ENCODE data around the gene UNC5A. TPM values are rescaled to one million over a fixed set of nuclear protein-coding genes. Genes with fewer than 3 reads are reported as not detected.
A peak's percentile ranks its signal among the peaks of the same experiment; 100 is the strongest.

The UNC5A gene
- total RNA-seq, 1 donor from 2014 or later: 5.6 TPM

DNA sequence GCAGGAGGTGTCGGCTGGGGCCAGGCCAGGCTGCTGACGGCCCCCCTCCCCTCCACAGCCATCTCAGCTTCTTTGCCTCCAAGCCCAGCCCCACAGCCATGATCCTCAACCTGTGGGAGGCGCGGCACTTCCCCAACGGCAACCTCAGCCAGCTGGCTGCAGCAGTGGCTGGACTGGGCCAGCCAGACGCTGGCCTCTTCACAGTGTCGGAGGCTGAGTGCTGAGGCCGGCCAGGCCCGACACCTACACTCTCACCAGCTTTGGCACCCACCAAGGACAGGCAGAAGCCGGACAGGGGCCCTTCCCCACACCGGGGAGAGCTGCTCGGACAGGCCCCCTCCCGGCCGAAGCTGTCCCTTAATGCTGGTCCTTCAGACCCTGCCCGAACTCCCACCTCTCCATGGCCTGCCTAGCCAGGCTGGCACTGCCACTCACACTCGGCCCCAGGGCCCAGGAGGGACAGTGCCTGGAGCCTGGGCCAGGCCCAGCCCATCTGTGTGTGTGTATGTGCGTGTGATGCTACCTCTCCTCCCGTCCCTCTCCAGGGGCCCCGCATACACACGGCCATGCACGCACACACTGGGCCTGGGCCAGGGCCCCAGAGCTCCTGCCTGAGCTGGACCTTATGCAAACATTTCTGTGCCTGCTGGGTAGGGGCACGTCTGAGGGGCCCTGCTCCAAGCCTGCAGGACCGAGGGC, 69.5 kb downstream of the UNC5A start:
- H3K4me3 Mint-ChIP-seq (ENCODE audit: unreplicated experiment): no peak overlapping the region
- peaks cover 23% of the 10 kb centered on the region for H3K27me3 Mint-ChIP-seq (ENCODE audit: unreplicated experiment)
- no peak overlapping the region for H3K27ac Mint-ChIP-seq (ENCODE audit: unreplicated experiment)
- DNase-seq: no peak
- peaks cover 4% of the 10 kb centered on the region for H3K36me3 Mint-ChIP-seq (ENCODE audit: unreplicated experiment)
- H3K4me1 Mint-ChIP-seq (ENCODE audit: low read depth, unreplicated experiment): peaks cover 22% of the 10 kb centered on the region
- TF ChIP-seq, protein P1, sequence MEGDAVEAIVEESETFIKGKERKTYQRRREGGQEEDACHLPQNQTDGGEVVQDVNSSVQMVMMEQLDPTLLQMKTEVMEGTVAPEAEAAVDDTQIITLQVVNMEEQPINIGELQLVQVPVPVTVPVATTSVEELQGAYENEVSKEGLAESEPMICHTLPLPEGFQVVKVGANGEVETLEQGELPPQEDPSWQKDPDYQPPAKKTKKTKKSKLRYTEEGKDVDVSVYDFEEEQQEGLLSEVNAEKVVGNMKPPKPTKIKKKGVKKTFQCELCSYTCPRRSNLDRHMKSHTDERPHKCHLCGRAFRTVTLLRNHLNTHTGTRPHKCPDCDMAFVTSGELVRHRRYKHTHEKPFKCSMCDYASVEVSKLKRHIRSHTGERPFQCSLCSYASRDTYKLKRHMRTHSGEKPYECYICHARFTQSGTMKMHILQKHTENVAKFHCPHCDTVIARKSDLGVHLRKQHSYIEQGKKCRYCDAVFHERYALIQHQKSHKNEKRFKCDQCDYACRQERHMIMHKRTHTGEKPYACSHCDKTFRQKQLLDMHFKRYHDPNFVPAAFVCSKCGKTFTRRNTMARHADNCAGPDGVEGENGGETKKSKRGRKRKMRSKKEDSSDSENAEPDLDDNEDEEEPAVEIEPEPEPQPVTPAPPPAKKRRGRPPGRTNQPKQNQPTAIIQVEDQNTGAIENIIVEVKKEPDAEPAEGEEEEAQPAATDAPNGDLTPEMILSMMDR (IDR thresholded peaks at IDR 0.05; ENCODE audit: partially characterized antibody, unreplicated experiment): no peak
- peaks cover 15% of the 10 kb centered on the region for H3K9me3 Mint-ChIP-seq (ENCODE audit: unreplicated experiment)

DNA sequence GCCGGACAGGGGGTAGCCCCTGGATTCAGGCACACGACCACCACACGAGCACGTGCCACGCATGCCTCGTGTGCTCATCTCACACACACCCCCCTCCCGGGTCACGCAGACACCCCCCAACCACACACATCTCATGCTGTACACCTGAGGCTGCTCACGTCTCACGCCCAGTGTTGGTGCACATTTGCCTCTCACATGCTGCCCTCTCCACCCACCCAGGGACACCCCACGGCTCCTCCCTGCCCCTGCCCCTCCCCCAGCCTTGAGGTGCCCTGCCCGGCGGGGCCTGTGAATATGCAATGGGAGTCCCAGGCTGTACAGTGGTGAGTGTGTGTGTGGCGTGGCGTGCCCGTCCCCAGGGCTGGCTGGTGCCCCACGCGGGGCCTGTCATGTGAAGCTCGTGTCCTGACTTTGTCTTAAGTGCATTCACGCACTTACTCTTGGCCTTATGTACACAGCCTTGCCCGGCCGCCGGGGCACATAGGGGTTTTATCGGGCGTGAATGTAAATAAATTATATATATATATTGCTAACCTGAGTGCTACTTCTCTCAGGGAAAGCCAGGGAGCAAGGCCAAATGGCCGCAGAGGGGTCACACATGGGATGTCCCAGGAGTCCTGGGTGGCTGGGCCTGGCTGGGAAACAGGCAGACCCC, 70.1 kb downstream of the UNC5A start:
- H3K4me3 Mint-ChIP-seq (ENCODE audit: unreplicated experiment): no peak overlapping the region
- H3K27ac Mint-ChIP-seq (ENCODE audit: unreplicated experiment): no peak overlapping the region
- peaks cover 16% of the 10 kb centered on the region for H3K27me3 Mint-ChIP-seq (ENCODE audit: unreplicated experiment)
- DNase-seq: no peak
- peaks cover 15% of the 10 kb centered on the region for H3K4me1 Mint-ChIP-seq (ENCODE audit: low read depth, unreplicated experiment)
- TF ChIP-seq, protein P1 (IDR thresholded peaks at IDR 0.05; ENCODE audit: partially characterized antibody, unreplicated experiment): no peak
- peaks cover 9% of the 10 kb centered on the region for H3K9me3 Mint-ChIP-seq (ENCODE audit: unreplicated experiment)
- H3K36me3 Mint-ChIP-seq (ENCODE audit: unreplicated experiment): peaks cover 4% of the 10 kb centered on the region

DNA sequence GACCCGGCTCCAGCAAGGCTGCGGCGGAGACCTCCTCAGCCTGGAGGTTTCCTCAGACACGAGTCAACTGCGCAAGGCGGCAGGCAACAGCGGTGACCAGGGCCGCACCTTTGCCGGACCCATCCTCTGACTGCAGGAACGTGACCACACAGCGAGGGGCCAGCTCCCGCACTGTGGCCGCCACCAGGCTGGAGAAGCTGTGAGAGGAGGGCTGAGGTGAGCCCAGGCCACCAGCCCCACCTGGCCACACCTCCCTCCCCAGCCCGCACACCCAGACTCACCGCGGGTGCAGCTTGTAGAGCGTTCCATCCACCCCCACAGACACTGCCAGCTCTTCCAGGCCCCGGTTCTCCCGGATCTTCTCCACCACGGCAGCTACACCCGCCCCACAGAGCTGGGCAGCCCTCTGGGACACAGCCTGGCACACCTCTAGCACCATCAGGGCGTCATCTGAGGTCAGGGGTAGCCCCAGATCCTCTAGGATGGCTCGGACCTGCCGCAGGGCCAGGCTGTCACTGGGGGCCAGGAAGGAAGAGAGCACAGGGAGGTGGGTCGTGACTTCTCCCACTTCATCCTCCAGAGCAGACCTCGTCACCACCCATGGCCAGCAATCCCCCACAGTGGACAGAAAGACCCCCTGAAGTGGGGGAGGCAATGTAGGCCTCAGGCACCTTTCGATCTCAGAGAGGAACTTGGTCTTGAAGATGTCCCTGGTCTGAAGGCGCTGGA, 70.8 kb downstream of the UNC5A start:
- no peak overlapping the region for H3K4me3 Mint-ChIP-seq (ENCODE audit: unreplicated experiment)
- TF ChIP-seq, protein P1 (IDR thresholded peaks at IDR 0.05; ENCODE audit: partially characterized antibody, unreplicated experiment): no peak
- no peak overlapping the region for H3K27ac Mint-ChIP-seq (ENCODE audit: unreplicated experiment)

DNA sequence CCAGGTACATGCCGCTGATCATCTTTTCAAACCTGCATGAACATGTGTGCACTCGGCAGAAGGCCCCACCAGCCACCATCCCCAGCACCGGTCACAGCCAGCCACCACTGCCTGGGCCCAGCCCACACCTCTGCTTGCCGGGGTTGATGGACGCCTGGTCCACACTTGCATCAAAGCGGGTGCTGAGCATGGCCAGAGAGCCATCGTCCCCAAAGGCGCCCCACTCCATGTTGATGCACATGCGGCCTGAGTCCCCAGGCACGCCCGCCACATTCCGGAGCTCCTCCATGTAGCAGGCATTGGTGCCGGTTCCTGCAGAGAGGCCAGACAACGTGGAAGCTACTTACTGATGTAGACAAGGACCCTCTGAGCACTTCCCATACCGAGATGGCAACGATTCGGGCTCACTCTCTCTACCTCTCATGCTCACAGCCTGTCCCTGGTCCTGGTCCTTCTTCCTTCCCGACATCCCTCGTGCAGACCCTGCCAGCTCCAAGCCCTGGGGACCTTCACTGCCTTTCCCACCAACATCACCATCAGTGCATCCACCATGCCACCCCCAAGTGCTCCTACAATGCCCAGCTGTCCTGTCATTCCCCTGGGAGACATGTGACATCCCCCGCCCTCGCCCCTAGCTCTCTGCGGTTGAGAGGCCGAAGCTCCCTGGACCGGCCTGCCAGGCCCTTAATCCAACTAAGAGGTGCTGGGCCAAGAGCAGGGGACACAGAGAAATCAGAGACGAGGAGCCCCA, 71.6 kb downstream of the UNC5A start:
- Mint-ChIP-seq H3K27ac (ENCODE audit: unreplicated experiment) (no peak overlapping the region), H3K36me3 (ENCODE audit: unreplicated experiment) (peaks cover 4% of the 10 kb centered on the region), H3K4me3 (ENCODE audit: unreplicated experiment) (peak overlapping the region; percentile 25), H3K27me3 (ENCODE audit: unreplicated experiment) (peaks cover 11% of the 10 kb centered on the region), H3K9me3 (ENCODE audit: unreplicated experiment) (peaks cover 8% of the 10 kb centered on the region), H3K4me1 (ENCODE audit: low read depth, unreplicated experiment) (peaks cover 9% of the 10 kb centered on the region)
- TF ChIP-seq, protein P1 (IDR thresholded peaks at IDR 0.05; ENCODE audit: partially characterized antibody, unreplicated experiment): no peak
- no peak for DNase-seq

More for the DNA sequence above, 70.8 kb downstream of the UNC5A start:
- Mint-ChIP-seq H3K9me3 (ENCODE audit: unreplicated experiment) (peaks cover 6% of the 10 kb centered on the region), H3K36me3 (ENCODE audit: unreplicated experiment) (peaks cover 4% of the 10 kb centered on the region), H3K4me1 (ENCODE audit: low read depth, unreplicated experiment) (peaks cover 9% of the 10 kb centered on the region), H3K27me3 (ENCODE audit: unreplicated experiment) (peaks cover 11% of the 10 kb centered on the region)
- no peak for DNase-seq

All from glutamatergic neuron (in vitro differentiated cells).